GM19395 (cell line): ENCODE results near the gene OR5K3.
"Not testable (repeated sequence)": the region's sequence is repeated elsewhere in the genome, so short reads cannot be mapped to it uniquely, and the experiment has no call there.

Source experiments
- ATAC-seq: cut with Tn5 transposase; IDR thresholded peaks from one replicate; pipeline ENCODE4 v1.9.1; 2021; ENCODE audit warnings: mild to moderate bottlenecking, moderate library complexity; ENCODE audit not compliant: unreplicated experiment

OR5K3 gene

GRCh38 chr3:98390366-98390765 is at the start of gene OR5K3:
Gene OR5K3 (plus strand): TSS chr3:98390666. CDS start chr3:98390666, 0 bp downstream.
- no peak for ATAC-seq

GRCh38 chr3:98341758-98342157 is 48.7 kb upstream of the OR5K3 start:
- ATAC-seq = no peak

- ATAC-seq = peak; percentile 88
These were observed 46.6 kb upstream of the OR5K3 start for GRCh38 chr3:98343647-98344507.

- ATAC-seq = no peak
These were observed 40.4 kb upstream of the OR5K3 start for GRCh38 chr3:98350082-98350481.

- ATAC-seq = no peak
These were observed 36.9 kb upstream of the OR5K3 start, which contains the start of gene OR5K4 for GRCh38 chr3:98353554-98353953. Gene OR5K4 (plus strand): TSS chr3:98353854. CDS start chr3:98353854, 0 bp downstream.

GRCh38 chr3:98359250-98359649 is 31.2 kb upstream of the OR5K3 start:
- no peak for ATAC-seq

GRCh38 chr3:98359993-98360675 is 30.3 kb upstream of the OR5K3 start:
- ATAC-seq = peak; percentile 74

GRCh38 chr3:98360681-98361080 is 29.8 kb upstream of the OR5K3 start:
- ATAC-seq = no peak

GRCh38 chr3:98361289-98361688 is 29.2 kb upstream of the OR5K3 start:
- ATAC-seq = peak; percentile 62

GRCh38 chr3:98367464-98368246 is 22.8 kb upstream of the OR5K3 start:
- no peak for ATAC-seq

- ATAC-seq = no peak
These were observed 19.3 kb upstream of the OR5K3 start for GRCh38 chr3:98371186-98371585.

- ATAC-seq = no peak
These were observed 18.6 kb upstream of the OR5K3 start for GRCh38 chr3:98371853-98372252.

GRCh38 chr3:98372445-98372844 is 18.0 kb upstream of the OR5K3 start:
- no peak for ATAC-seq

- ATAC-seq = no peak
These were observed 13.8 kb upstream of the OR5K3 start for GRCh38 chr3:98376631-98377030.

- ATAC-seq = no peak
These were observed 2.3 kb upstream of the OR5K3 start for GRCh38 chr3:98388147-98388546.

GRCh38 chr3:98395101-98395500 is 4.6 kb downstream of the OR5K3 start:
- no peak for ATAC-seq

GRCh38 chr3:98396482-98396881 is 6.0 kb downstream of the OR5K3 start:
- ATAC-seq = not testable (repeated sequence)

- ATAC-seq = no peak
These were observed 8.0 kb downstream of the OR5K3 start for GRCh38 chr3:98398513-98398912.

GRCh38 chr3:98402507-98402906 is 12.0 kb downstream of the OR5K3 start:
- ATAC-seq = no peak

- ATAC-seq = no peak
These were observed 13.5 kb downstream of the OR5K3 start for GRCh38 chr3:98404010-98404409.

GRCh38 chr3:98406034-98406433 is 15.6 kb downstream of the OR5K3 start:
- ATAC-seq = no peak
